Measurements from ENCODE around the gene TOMM34.

TOMM34 gene

GRCh38 chr20:44924541-44924940 is 35.7 kb downstream of the TOMM34 start:
- no peak for DNase-seq

- no peak for DNase-seq
Measured at GRCh38 chr20:44921447-44921846, 38.8 kb downstream of the TOMM34 start.

- DNase-seq, result no peak
Measured at GRCh38 chr20:44918761-44919160, 41.4 kb downstream of the TOMM34 start.

GRCh38 chr20:44918342-44918741 is 41.9 kb downstream of the TOMM34 start:
- no peak for DNase-seq

GRCh38 chr20:44917399-44917798 is 42.8 kb downstream of the TOMM34 start:
- no peak for DNase-seq

GRCh38 chr20:44916586-44916985 is 43.6 kb downstream of the TOMM34 start:
- no peak for DNase-seq

GRCh38 chr20:44914924-44915323 is 45.3 kb downstream of the TOMM34 start:
- DNase-seq, result no peak

GRCh38 chr20:44912189-44912588 is 48.0 kb downstream of the TOMM34 start:
- no peak for DNase-seq

- no peak for DNase-seq
Measured at GRCh38 chr20:44911264-44911921, 48.8 kb downstream of the TOMM34 start.

- DNase-seq, result no peak
Measured at GRCh38 chr20:44910690-44911262, 49.4 kb downstream of the TOMM34 start.

GRCh38 chr20:44909872-44910689 is 50.1 kb downstream of the TOMM34 start, which contains the start of gene PABPC1L:
TSS of gene PABPC1L (plus strand) at chr20:44910060. CDS start at chr20:44910144, 84 bp downstream.
- DNase-seq, result peak; percentile 33

GRCh38 chr20:44908987-44909871 is 51.0 kb downstream of the TOMM34 start:
- no peak for DNase-seq

- no peak for DNase-seq
Measured at GRCh38 chr20:44904377-44904776, 55.8 kb downstream of the TOMM34 start.

- no peak for DNase-seq
Measured at GRCh38 chr20:44901974-44902373, 58.2 kb downstream of the TOMM34 start.

- no peak for DNase-seq
Measured at GRCh38 chr20:44900231-44900854, 59.9 kb downstream of the TOMM34 start.

- DNase-seq, result no peak
Measured at GRCh38 chr20:44897133-44897532, 63.1 kb downstream of the TOMM34 start.

GRCh38 chr20:44896583-44896982 is 63.6 kb downstream of the TOMM34 start:
- DNase-seq, result no peak

- DNase-seq, result no peak
Measured at GRCh38 chr20:44894959-44895358, 65.2 kb downstream of the TOMM34 start.
